LNCAP (cell line): Measurements from ENCODE around the gene SLC39A11.

Source experiments
- TF ChIP-seq, protein P1 (sequence below): fragments of 450-650 bp; IDR thresholded peaks from 2 replicates; pipeline ENCODE4 v1.5.1; 2017; ENCODE audit warnings: mild to moderate bottlenecking

The SLC39A11 gene

DNA sequence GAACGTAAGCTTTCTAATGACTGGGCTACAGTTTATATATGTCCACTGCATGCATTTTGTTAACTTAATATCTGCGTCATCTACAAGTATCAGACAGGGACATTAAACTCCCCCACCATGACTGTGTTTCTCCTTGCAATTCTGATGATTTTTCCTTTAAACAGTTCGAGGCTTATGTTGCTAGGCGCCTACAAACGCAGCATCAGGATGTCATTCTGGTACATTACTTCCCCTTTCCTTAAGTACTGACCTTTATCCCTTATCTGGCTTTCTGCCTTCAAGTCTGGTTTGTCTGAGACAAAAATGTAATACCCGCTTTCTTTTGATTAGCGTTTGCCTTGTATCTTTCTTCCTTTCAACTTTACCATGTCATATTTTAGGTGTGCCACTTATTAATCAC is 362.4 kb downstream of the SLC39A11 start:
- TF ChIP-seq, protein P1, sequence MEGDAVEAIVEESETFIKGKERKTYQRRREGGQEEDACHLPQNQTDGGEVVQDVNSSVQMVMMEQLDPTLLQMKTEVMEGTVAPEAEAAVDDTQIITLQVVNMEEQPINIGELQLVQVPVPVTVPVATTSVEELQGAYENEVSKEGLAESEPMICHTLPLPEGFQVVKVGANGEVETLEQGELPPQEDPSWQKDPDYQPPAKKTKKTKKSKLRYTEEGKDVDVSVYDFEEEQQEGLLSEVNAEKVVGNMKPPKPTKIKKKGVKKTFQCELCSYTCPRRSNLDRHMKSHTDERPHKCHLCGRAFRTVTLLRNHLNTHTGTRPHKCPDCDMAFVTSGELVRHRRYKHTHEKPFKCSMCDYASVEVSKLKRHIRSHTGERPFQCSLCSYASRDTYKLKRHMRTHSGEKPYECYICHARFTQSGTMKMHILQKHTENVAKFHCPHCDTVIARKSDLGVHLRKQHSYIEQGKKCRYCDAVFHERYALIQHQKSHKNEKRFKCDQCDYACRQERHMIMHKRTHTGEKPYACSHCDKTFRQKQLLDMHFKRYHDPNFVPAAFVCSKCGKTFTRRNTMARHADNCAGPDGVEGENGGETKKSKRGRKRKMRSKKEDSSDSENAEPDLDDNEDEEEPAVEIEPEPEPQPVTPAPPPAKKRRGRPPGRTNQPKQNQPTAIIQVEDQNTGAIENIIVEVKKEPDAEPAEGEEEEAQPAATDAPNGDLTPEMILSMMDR: no peak

DNA sequence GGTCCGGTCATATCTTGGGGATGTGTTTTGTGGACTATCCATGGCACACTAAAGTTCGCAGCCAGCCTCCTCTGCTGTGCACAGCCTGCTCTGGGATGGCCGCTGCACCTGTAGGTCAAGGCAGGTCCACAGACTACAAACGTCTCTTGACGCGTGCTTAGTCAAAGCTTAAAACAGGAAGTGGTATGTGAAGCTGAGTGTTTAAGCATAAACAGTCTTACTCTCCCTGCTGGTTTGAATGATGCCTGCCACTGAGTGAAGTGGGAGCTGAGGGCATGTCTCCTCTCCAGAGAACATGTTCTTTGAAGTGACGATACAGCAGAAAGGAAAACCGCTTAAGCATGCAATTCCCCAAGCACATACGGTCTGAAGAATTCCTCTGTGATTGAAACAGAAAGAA is 365.6 kb downstream of the SLC39A11 start:
- TF ChIP-seq, protein P1: no peak

DNA sequence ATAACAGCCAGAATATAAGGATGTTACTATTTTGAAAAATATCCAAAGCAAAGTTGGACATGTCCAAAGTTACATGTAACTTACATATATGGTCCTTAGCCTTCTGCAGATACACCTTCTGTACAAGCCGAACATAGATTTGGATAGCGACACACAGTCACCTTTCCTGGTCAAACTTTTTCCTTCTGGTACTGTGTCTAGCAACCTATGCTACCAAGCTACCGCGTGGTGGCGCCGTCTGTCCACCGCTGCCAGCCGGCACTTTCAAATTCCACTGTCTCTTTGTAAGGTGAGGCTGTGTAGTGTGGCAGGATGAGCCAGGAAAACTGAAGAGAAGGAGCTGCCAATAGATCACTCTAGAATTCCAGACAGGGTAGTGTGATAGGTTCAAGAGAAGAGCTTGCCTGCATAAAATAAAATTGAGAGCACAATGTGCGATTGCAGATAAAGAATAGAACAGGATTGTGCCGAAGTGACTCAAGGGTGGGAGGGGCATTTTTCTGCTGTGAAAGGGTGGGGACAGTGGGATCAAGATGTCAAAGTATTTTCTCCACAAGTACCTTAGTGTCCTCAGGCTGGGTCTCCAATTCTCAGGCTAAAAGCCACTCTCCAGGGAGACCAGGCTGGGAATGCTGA is 366.9 kb downstream of the SLC39A11 start:
- TF ChIP-seq, protein P1: peak; percentile 92

DNA sequence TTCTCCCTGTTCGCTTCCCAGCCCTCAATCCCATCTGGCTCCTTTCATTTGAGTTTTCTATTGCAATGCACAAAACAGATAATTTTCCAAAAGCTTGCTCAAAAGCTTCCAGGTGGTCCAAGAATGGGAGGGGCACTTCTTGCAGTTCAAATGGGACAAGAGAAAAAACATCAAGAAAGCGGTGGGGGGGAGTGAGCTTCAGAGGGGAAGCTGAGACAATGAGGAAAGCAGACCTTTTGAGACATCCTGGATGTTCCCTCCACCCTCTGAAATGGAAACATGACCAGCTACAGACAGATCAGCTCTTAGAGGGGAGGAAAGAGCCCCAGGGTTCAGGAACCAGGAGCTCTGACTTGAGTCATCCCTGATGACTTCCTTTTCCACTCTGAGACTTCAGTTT is 368.2 kb downstream of the SLC39A11 start:
- TF ChIP-seq, protein P1: no peak

DNA sequence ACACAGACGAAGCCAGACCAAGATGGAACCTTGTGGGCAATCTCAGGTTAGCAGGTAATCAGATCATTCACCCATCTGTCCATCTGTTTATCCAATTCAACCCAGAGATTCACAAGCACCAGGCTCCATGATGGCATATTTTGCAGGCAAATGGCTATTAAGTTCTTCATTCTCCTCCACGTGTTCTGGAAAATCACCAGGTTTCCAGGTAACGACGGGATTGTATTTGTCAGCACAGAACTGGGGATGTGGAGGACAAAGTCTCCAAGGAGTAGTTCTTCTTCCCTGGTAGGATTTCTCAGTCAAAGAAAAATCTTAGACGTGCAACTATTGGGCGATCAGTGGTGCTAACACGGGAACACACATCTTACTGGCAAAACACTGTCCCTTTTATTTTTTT is 368.8 kb downstream of the SLC39A11 start:
- TF ChIP-seq, protein P1: no peak

GRCh38 chr17:72720494-72720825 is 372.0 kb downstream of the SLC39A11 start:
- TF ChIP-seq, protein P1: no peak

GRCh38 chr17:72719578-72720493 is 372.7 kb downstream of the SLC39A11 start:
- TF ChIP-seq, protein P1: no peak
